GM12801 (cell line): ENCODE results near the gene GSKIP.

Source experiments
- CTCF ChIP-seq: IDR thresholded peaks from one replicate; pipeline ENCODE4 v1.5.1; 2011; ENCODE audit warnings: control low read depth; ENCODE audit not compliant: insufficient read length; ENCODE audit errors: extremely low read depth

Gene GSKIP

DNA sequence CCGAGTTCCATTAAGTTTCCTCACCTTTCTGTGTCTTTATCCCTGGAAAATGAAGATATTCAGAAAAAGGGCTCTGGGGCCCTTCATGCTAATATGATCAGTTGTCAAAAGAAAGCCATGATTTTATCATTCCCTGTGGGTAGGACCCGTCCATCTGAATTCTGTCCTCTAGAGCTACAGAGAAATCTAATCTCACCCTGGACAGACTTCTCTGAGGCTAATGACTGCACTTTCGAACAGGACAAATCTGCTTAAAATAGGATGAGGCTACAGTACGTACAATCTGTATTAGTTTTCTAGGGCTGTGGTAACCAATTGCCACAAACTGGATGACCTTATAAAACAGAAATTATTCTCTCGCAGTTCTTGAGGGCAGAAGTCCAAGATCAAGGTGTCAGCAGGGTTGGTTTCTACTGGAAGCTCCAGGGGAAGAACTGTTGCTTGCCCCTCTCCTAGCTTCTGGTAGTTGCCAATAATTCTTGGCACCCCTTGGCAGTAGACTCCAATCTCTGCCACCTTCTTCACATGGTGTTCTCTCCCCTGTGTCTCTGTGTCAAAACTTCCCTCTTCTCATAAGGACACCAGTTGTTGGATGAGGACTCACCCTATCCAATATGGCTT is 29.9 kb downstream of the GSKIP start:
- TF ChIP-seq CTCF: no peak

- TF ChIP-seq CTCF: no peak
Measured at GRCh38 chr14:96394047-96394815, 30.9 kb downstream of the GSKIP start.

DNA sequence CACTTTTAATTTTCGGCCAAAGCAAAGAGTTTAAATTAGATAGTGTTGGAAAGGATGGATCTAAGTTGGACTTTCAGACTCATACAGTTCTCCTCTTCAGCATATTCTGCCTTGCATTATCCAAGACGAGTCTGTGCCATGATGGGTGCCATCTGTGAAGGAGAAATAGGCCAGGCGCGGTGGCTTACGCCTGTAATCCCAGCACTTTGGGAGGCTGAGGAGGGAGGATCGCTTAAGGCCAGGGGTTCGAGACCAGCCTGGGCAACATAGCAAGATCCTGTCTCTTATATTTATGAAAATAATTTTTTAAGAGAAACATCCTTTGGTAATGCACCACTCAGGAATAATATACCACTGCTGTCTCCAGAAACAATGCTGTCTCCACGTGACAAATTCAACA is 35.1 kb downstream of the GSKIP start:
- TF ChIP-seq CTCF: no peak

- no peak for TF ChIP-seq CTCF
Measured at GRCh38 chr14:96398921-96399320, 35.6 kb downstream of the GSKIP start.

DNA sequence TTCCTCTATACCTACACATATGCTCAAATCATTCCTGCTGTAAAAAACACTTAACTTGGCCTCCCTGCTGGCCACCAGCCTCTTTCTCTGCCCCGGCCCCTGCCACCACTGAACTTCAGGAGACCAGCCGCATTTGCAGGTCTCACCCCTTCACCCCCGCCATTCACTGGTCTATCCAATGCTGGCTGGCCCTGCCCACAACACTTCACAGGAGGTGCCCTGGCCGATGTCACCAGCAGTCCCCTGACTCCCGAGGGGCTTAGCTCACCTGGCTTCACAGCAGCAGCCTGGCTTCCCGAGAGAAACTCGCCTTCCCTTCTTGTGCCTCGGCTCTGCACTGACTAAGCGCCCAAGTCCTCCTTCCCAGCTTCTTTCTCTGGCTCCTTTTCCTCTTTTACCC is 36.1 kb downstream of the GSKIP start:
- TF ChIP-seq CTCF: no peak

DNA sequence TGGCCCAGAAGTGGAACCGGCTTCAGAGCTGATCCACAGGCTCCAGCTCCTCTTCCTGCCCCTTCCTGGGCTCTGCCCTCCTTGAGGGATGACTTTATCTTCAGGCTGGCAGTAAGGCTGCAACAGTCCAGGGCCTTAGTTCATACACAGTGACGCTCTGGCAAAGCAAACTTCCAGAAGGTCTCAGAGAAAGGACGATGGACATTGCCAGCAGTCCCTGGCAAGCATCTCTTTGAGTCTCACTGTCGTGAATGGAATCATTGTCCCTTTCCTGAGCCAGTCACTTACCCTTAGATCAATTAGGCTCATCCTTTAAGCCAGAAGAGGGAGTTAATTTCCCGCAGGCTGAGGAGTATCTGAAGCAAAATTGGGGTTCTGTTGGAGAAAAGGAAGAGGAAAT is 37.2 kb downstream of the GSKIP start:
- TF ChIP-seq CTCF: no peak

- TF ChIP-seq CTCF: no peak
Measured at GRCh38 chr14:96403409-96403808, 40.1 kb downstream of the GSKIP start.
